ENCODE results near the gene HTRA3.

The HTRA3 gene

GRCh38 chr4:8328456-8328855, 58.9 kb downstream of the HTRA3 start:
- no peak for TF ChIP-seq CTCF (IDR thresholded peaks at IDR 0.05; ENCODE audit: low read depth, low read length)
- no peak for DNase-seq (ENCODE audit: low read depth in 2 of 2)
- H3K4me3 ChIP-seq (replicated peaks in 1 of 2; ENCODE audit: low read depth in 2 of 2, low read length in 2 of 2): no peak overlapping the region

GRCh38 chr4:8328866-8329559, 59.5 kb downstream of the HTRA3 start:
- no peak for TF ChIP-seq CTCF (IDR thresholded peaks at IDR 0.05; ENCODE audit: low read depth, low read length)
- no peak overlapping the region for H3K4me3 ChIP-seq (replicated peaks in 1 of 2; ENCODE audit: low read depth in 2 of 2, low read length in 2 of 2)
- DNase-seq (ENCODE audit: low read depth in 2 of 2): no peak

GRCh38 chr4:8329560-8329858, 60.0 kb downstream of the HTRA3 start:
- DNase-seq (ENCODE audit: low read depth in 2 of 2): no peak
- no peak overlapping the region for H3K4me3 ChIP-seq (replicated peaks in 1 of 2; ENCODE audit: low read depth in 2 of 2, low read length in 2 of 2)
- no peak for TF ChIP-seq CTCF (IDR thresholded peaks at IDR 0.05; ENCODE audit: low read depth, low read length)

GRCh38 chr4:8329859-8330761, 60.6 kb downstream of the HTRA3 start:
- no peak for TF ChIP-seq CTCF (IDR thresholded peaks at IDR 0.05; ENCODE audit: low read depth, low read length)
- DNase-seq (ENCODE audit: low read depth in 2 of 2): no peak
- no peak overlapping the region for H3K4me3 ChIP-seq (replicated peaks in 1 of 2; ENCODE audit: low read depth in 2 of 2, low read length in 2 of 2)

GRCh38 chr4:8330821-8331574, 61.4 kb downstream of the HTRA3 start:
- TF ChIP-seq CTCF (IDR thresholded peaks at IDR 0.05; ENCODE audit: low read depth, low read length): peak; percentile 19
- no peak overlapping the region for H3K4me3 ChIP-seq (replicated peaks in 1 of 2; ENCODE audit: low read depth in 2 of 2, low read length in 2 of 2)
- DNase-seq (ENCODE audit: low read depth in 2 of 2): peak; percentile 55 to 63

- peak in 1 of 2 donors; percentile 24 for DNase-seq (ENCODE audit: low read depth in 2 of 2)
- H3K4me3 ChIP-seq (replicated peaks in 1 of 2; ENCODE audit: low read depth in 2 of 2, low read length in 2 of 2): no peak overlapping the region
- TF ChIP-seq CTCF (IDR thresholded peaks at IDR 0.05; ENCODE audit: low read depth, low read length): no peak
These were observed 62.0 kb downstream of the HTRA3 start for GRCh38 chr4:8331575-8331955.
